IPS-18a (cell line): ENCODE results near the gene HUWE1.
A peak's percentile ranks its signal among the peaks of the same experiment; 100 is the strongest.

Experiments
- H3K27ac ChIP-seq: one replicate; pipeline ENCODE4 v1.5.1; 2013; ENCODE audit warnings: low read length
- H3K27me3 ChIP-seq: one replicate; pipeline ENCODE4 v1.6.1; 2013; ENCODE audit warnings: mild to moderate bottlenecking, low read length; ENCODE audit not compliant: control insufficient read depth, insufficient read depth
- H3K36me3 ChIP-seq: one replicate; pipeline ENCODE4 v1.6.1; 2013; ENCODE audit warnings: low read depth, low read length; ENCODE audit not compliant: control insufficient read depth
- H3K4me1 ChIP-seq: one replicate; pipeline ENCODE4 v1.6.1; 2013; ENCODE audit warnings: low read depth, low read length; ENCODE audit not compliant: control insufficient read depth
- H3K4me3 ChIP-seq: one replicate; pipeline ENCODE4 v1.5.1; 2013; ENCODE audit warnings: low read length
- H3K9ac ChIP-seq: one replicate; pipeline ENCODE4 v1.6.1; 2013; ENCODE audit warnings: mild to moderate bottlenecking, low read length, moderate library complexity
- H3K9me3 ChIP-seq: one replicate; pipeline ENCODE4 v1.6.1; 2013; ENCODE audit warnings: low read depth, low read length; ENCODE audit not compliant: control insufficient read depth

The HUWE1 gene

GRCh38 chrX:53716328-53717088, 30.0 kb upstream of the HUWE1 start:
- H3K27me3 ChIP-seq = no peaks in the 10 kb centered on the region
- peaks cover 9% of the 10 kb centered on the region for H3K9me3 ChIP-seq
- H3K36me3 ChIP-seq = no peaks in the 10 kb centered on the region
- H3K4me3 ChIP-seq = no peak overlapping the region
- no peak overlapping the region for H3K27ac ChIP-seq
- H3K4me1 ChIP-seq = no peaks in the 10 kb centered on the region
- no peak overlapping the region for H3K9ac ChIP-seq

DNA sequence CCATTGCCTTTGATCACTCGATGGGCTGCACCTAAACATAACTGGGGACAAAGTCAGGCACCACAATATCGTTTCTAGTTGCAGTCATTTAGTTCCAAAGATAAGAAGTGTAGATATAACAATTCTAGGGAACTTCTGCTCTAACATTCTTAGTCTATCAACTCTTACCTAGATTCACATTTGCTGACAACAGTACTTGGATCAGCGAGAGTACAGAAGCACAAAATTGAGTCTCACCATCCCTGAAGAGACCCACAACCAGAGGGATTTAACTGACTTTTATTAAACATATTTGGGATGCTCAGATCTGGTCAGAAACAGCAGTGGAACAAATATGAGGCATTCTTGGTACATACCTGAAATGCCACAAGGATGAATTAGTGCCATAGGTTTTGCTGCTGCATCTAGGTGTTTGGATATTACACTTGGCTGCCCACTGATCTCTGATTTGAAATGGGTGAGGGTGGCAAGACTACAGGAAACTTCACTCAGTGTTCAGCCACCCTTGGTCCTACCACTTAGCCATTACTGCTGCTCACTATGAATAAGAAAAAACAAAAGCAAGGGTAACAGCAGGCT, 28.9 kb upstream of the HUWE1 start:
- H3K4me3 ChIP-seq = no peak overlapping the region
- no peak overlapping the region for H3K9ac ChIP-seq
- no peak overlapping the region for H3K27ac ChIP-seq

GRCh38 chrX:53714580-53715345, 28.2 kb upstream of the HUWE1 start:
- H3K9ac ChIP-seq = no peak overlapping the region
- no peak overlapping the region for H3K27ac ChIP-seq

More for the DNA sequence above, 28.9 kb upstream of the HUWE1 start:
- H3K27me3 ChIP-seq = no peaks in the 10 kb centered on the region
- H3K36me3 ChIP-seq = no peaks in the 10 kb centered on the region
- H3K4me1 ChIP-seq = no peaks in the 10 kb centered on the region
- H3K9me3 ChIP-seq = peaks cover 9% of the 10 kb centered on the region

DNA sequence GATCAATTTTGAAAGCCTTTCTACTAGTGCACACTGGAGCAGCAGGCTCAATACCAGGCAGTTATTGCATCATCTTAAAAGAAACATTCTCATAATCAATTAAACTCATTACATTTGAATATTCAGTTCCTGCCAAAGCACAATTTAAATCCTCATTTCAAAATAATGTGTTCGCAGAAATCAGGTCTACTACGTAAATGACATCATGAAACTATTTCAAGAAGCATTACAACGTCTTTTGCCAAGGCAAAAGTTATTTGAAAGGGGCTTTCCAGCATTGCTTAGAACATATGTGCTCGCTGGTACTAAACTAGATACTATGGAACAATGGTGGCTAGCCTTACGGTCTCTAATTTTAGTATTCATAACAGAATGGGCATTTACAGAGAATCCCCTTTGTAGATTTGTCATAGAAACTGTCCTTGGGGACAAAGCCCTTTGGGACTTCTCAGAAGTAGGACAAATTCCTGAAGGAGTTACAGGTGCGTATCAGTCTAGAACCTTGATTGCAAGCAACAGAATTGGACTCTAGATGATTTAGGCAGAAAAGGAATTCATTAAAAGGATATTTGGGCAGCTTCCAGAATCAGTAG, 27.6 kb upstream of the HUWE1 start:
- H3K9me3 ChIP-seq = peaks cover 13% of the 10 kb centered on the region
- no peak overlapping the region for H3K4me3 ChIP-seq
- H3K27ac ChIP-seq = no peak overlapping the region
- no peaks in the 10 kb centered on the region for H3K36me3 ChIP-seq
- no peaks in the 10 kb centered on the region for H3K4me1 ChIP-seq
- H3K27me3 ChIP-seq = no peaks in the 10 kb centered on the region
- no peak overlapping the region for H3K9ac ChIP-seq

More at GRCh38 chrX:53714580-53715345, 28.2 kb upstream of the HUWE1 start:
- H3K27me3 ChIP-seq = no peaks in the 10 kb centered on the region
- H3K9me3 ChIP-seq = peaks cover 9% of the 10 kb centered on the region
- H3K4me1 ChIP-seq = no peaks in the 10 kb centered on the region
- no peaks in the 10 kb centered on the region for H3K36me3 ChIP-seq
- H3K4me3 ChIP-seq = no peak overlapping the region

DNA sequence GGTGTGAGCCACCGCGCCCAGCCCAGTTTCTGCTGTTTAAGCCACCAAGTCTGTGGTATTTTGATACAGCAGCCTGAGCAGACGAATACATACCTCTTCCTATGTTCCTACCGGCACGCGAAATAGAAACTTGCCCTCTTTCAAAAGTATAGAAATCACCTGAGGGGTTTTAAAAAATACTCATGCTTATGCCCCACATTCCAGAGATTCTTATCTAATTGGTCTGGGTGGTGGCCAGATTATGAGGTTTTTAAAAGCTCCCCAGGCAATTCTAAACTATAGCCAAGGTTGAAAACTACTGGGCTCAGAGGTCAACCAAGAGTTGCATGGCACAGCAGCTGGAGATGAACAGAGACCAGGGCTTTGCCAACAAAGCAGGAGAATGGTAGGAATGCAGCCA, 24.9 kb upstream of the HUWE1 start:
- no peak overlapping the region for H3K9ac ChIP-seq
- H3K27me3 ChIP-seq = no peaks in the 10 kb centered on the region
- no peak overlapping the region for H3K4me3 ChIP-seq
- no peaks in the 10 kb centered on the region for H3K36me3 ChIP-seq
- H3K9me3 ChIP-seq = peaks cover 7% of the 10 kb centered on the region
- H3K4me1 ChIP-seq = no peaks in the 10 kb centered on the region
- H3K27ac ChIP-seq = no peak overlapping the region

DNA sequence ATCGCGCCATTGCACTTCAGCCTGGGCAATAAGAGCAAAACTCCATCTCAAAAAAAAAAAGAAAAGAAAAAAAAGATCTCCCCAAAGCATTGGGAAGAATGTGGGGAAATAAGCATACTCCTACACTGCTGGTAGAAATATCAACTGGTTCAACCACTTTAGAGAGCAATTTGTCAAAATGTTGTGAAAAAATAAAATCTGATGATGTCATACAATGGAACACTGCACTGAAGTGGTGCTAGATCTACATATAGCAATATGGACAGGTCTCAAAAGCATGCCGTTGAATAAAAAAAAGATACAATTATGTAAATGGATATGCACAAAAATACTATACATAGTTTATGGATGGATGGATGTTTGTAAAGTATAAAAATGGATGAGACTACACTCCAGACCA, 18.3 kb upstream of the HUWE1 start:
- Histone ChIP-seq H3K4me1 (no peaks in the 10 kb centered on the region), H3K9me3 (peaks cover 17% of the 10 kb centered on the region), H3K4me3 (no peak overlapping the region), H3K9ac (no peak overlapping the region), H3K27ac (no peak overlapping the region), H3K27me3 (no peaks in the 10 kb centered on the region), H3K36me3 (no peaks in the 10 kb centered on the region)

GRCh38 chrX:53704294-53704693, 17.8 kb upstream of the HUWE1 start:
- no peak overlapping the region for H3K27ac ChIP-seq
- H3K9ac ChIP-seq = no peak overlapping the region
- H3K9me3 ChIP-seq = peaks cover 13% of the 10 kb centered on the region
- H3K4me1 ChIP-seq = no peaks in the 10 kb centered on the region
- no peaks in the 10 kb centered on the region for H3K27me3 ChIP-seq
- no peaks in the 10 kb centered on the region for H3K36me3 ChIP-seq
- no peak overlapping the region for H3K4me3 ChIP-seq

DNA sequence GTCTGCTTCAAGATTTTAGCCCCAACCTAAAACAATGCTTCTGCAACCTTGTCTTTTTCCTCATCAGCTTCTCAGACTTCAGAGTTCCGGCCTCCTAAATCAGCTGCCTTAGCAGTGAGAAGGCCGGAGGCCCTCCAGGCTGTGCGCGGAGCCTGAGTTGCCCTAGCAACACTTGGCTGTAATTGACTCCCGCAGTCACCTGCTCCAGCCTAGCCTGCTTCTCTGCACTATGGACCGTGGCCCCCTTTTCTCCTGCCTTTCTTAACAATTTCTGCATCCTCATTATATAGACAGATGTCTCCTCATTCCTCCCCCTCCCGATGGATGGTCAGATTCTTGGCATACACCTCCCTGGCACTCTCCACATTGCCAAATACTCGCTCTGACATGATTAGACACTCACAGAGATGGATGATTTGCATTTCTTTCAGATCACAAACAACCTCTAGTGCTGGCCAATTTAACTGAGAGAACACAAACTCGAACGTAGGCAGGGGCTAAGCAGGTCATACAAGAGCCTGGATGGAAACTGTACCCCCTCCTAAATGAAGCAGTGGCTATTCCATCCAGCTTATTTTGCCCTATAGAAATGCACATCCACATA, 9.5 kb upstream of the HUWE1 start:
- H3K4me1 ChIP-seq = no peaks in the 10 kb centered on the region
- no peaks in the 10 kb centered on the region for H3K36me3 ChIP-seq
- H3K9me3 ChIP-seq = peaks cover 17% of the 10 kb centered on the region
- H3K4me3 ChIP-seq = no peak overlapping the region
- H3K27me3 ChIP-seq = no peaks in the 10 kb centered on the region
- no peak overlapping the region for H3K9ac ChIP-seq
- H3K27ac ChIP-seq = no peak overlapping the region

GRCh38 chrX:53694642-53695041, 8.1 kb upstream of the HUWE1 start:
- Histone ChIP-seq H3K4me1 (no peaks in the 10 kb centered on the region), H3K27me3 (no peaks in the 10 kb centered on the region), H3K4me3 (no peak overlapping the region), H3K9me3 (peaks cover 17% of the 10 kb centered on the region), H3K9ac (no peak overlapping the region), H3K36me3 (no peaks in the 10 kb centered on the region), H3K27ac (no peak overlapping the region)

DNA sequence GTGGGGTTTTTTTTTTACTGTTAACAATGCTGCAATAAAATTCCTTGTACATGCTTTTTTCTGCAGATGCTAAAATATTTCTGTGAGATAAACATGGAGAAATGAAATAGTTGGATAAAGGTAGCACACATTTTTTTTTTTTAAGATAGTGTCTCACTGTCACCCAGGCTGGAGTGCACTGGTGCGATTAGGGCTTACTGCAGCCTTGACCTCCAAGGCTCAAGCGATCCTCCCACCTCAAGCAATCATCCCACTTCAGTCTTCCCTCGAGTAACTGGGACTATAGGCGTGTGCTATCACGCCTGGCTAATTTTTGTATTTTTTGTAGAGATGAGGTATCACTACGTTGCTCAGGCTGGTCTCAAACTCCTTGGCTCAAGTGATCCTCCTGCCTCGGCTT, 1.8 kb upstream of the HUWE1 start:
- no peak overlapping the region for H3K4me3 ChIP-seq
- H3K36me3 ChIP-seq = no peaks in the 10 kb centered on the region
- no peaks in the 10 kb centered on the region for H3K4me1 ChIP-seq
- H3K27ac ChIP-seq = no peak overlapping the region
- peaks cover 7% of the 10 kb centered on the region for H3K9me3 ChIP-seq
- no peak overlapping the region for H3K9ac ChIP-seq
- H3K27me3 ChIP-seq = no peaks in the 10 kb centered on the region

DNA sequence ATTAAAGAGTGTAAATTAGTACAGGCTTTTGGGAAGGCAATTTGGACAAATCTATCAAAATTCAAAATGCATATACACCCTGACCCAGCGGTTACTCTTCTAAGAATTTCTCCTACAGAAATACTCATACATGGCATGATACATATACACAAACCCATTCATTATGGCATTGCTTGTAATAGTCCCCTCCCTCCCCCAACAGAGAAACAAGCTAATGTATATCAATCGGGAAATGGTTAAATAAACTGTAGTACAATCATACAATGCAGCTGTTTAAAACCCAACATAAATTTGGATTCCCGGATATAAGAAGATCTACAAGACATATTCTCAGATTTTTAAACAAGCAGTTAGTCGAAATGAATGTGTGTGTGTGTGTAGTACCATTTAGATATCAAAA, 808 bp downstream of the HUWE1 start:
- peak overlapping the region; percentile 74 for H3K4me3 ChIP-seq
- no peaks in the 10 kb centered on the region for H3K27me3 ChIP-seq
- no peaks in the 10 kb centered on the region for H3K4me1 ChIP-seq
- H3K27ac ChIP-seq = no peak overlapping the region
- peak overlapping the region; percentile 93 for H3K9ac ChIP-seq
- peaks cover 5% of the 10 kb centered on the region for H3K36me3 ChIP-seq
- H3K9me3 ChIP-seq = peaks cover 12% of the 10 kb centered on the region
